Neural cell (in vitro differentiated cells): ENCODE results near the gene FADS1. TPM values are rescaled to one million over a fixed set of nuclear protein-coding genes. Genes with fewer than 3 reads are reported as not detected.

Source experiments
- H2AFZ ChIP-seq: fragments of 200-600, 300-800 bp; sonication (generic), shearing (Covaris generic); 2 replicates; pipeline ENCODE4 v1.6.0; 2014; ENCODE audit warnings: low read depth, mild to moderate bottlenecking, antibody characterized with exemption, low read length, moderate library complexity
- H3F3A ChIP-seq: fragments of 200-600 bp; shearing (Covaris generic); 2 replicates; pipeline ENCODE4 v1.6.1; 2016; ENCODE audit warnings: mild to moderate bottlenecking, moderate library complexity, mixed read lengths, antibody characterized with exemption, low read length; ENCODE audit not compliant: insufficient read depth, poor library complexity, severe bottlenecking
- H3K27ac ChIP-seq: fragments of 200-600, 300-800 bp; sonication (generic), shearing (Covaris generic); 2 replicates; pipeline ENCODE4 v1.5.1; 2014; ENCODE audit warnings: mild to moderate bottlenecking, low read length, moderate library complexity
- H3K27me3 ChIP-seq: fragments of 300-800, 200-600 bp; sonication (generic), shearing (Covaris generic); 2 replicates; pipeline ENCODE4 v1.6.0; 2014; ENCODE audit warnings: mild to moderate bottlenecking, low read depth, low read length, moderate library complexity; ENCODE audit not compliant: insufficient read depth
- H3K36me3 ChIP-seq: fragments of 300-800, 200-600 bp; sonication (generic), shearing (Covaris generic); 2 replicates; pipeline ENCODE4 v1.5.1; 2014; ENCODE audit warnings: mild to moderate bottlenecking, antibody characterized with exemption, low read length, moderate library complexity; ENCODE audit not compliant: insufficient read depth
- H3K4me2 ChIP-seq: fragments of 300-800, 200-600 bp; sonication (generic), shearing (Covaris generic); 2 replicates; pipeline ENCODE4 v1.6.0; 2014; ENCODE audit warnings: mild to moderate bottlenecking, low read length
- H3K4me3 ChIP-seq: fragments of 300-800, 200-600 bp; sonication (generic), shearing (Covaris generic); 2 replicates; pipeline ENCODE4 v1.5.1; 2014; ENCODE audit warnings: mild to moderate bottlenecking, low read length, moderate library complexity
- H3K79me2 ChIP-seq: fragments of 200-600 bp; shearing (Covaris generic); replicated peaks from 2 replicates; pipeline ENCODE4 v1.6.0; 2014; ENCODE audit warnings: mild to moderate bottlenecking, low read length, moderate library complexity; ENCODE audit not compliant: insufficient read depth
- H3K9ac ChIP-seq: fragments of 300-800, 200-600 bp; sonication (generic), shearing (Covaris generic); 2 replicates; pipeline ENCODE4 v1.6.1; 2016; ENCODE audit warnings: mild to moderate bottlenecking, low read length, mixed read lengths
- H3K9me2 ChIP-seq: fragments of 200-600 bp; shearing (Covaris generic); 2 replicates; pipeline ENCODE4 v1.6.1; 2016; ENCODE audit warnings: mild to moderate bottlenecking, low read length, mixed read lengths; ENCODE audit not compliant: insufficient read depth
- H3K9me3 ChIP-seq: fragments of 200-600, 300-800 bp; sonication (generic), shearing (Covaris generic); 2 replicates; pipeline ENCODE4 v1.6.1; 2016; ENCODE audit warnings: mild to moderate bottlenecking, mixed run types, low read length, moderate library complexity, mixed read lengths
- H4K20me1 ChIP-seq: fragments of 200-600 bp; shearing (Covaris generic); 2 replicates; pipeline ENCODE4 v1.6.1; 2016; ENCODE audit warnings: mild to moderate bottlenecking, mixed run types; ENCODE audit not compliant: insufficient read depth
- CTCF ChIP-seq: fragments of 450-650 bp; IDR thresholded peaks from 2 replicates; pipeline ENCODE4 v1.5.1; 2014; ENCODE audit warnings: antibody characterized with exemption, mild to moderate bottlenecking, moderate library complexity; ENCODE audit not compliant: poor library complexity, severe bottlenecking
- EP300 ChIP-seq: fragments of 450-650 bp; conservative IDR thresholded peaks from 2 replicates; pipeline ENCODE4 v1.6.1; 2014; ENCODE audit warnings: antibody characterized with exemption, mild to moderate bottlenecking, moderate library complexity; ENCODE audit not compliant: poor library complexity, severe bottlenecking
- EZH2 ChIP-seq: fragments of 200-600, 300-800 bp; shearing (Covaris generic), sonication (generic); IDR thresholded peaks from 2 replicates; pipeline ENCODE4 v1.6.1; 2014; ENCODE audit warnings: antibody characterized with exemption, low read length, borderline replicate concordance, mild to moderate bottlenecking; ENCODE audit not compliant: insufficient read depth, poor library complexity, severe bottlenecking
- MXI1 ChIP-seq: fragments of 450-650 bp; conservative IDR thresholded peaks from 2 replicates; pipeline ENCODE4 v1.6.1; 2014; ENCODE audit warnings: antibody characterized with exemption, mild to moderate bottlenecking; ENCODE audit not compliant: poor library complexity, severe bottlenecking
- POLR2AphosphoS5 ChIP-seq: IDR thresholded peaks from 2 replicates; pipeline ENCODE4 v1.6.1; 2012
- RAD21 ChIP-seq: fragments of 450-650 bp; conservative IDR thresholded peaks from 2 replicates; pipeline ENCODE4 v1.6.1; 2014; ENCODE audit warnings: antibody characterized with exemption, mild to moderate bottlenecking, moderate library complexity
- REST ChIP-seq: IDR thresholded peaks from 2 replicates; pipeline ENCODE4 v1.6.1; 2012; ENCODE audit warnings: borderline replicate concordance
- SMC3 ChIP-seq: fragments of 450-650 bp; conservative IDR thresholded peaks from 2 replicates; pipeline ENCODE4 v1.6.1; 2014; ENCODE audit warnings: antibody characterized with exemption, mild to moderate bottlenecking, moderate library complexity; ENCODE audit not compliant: poor library complexity
- TAF1 ChIP-seq: IDR thresholded peaks from 2 replicates; pipeline ENCODE4 v1.6.1; 2012; ENCODE audit warnings: low read depth
- polyA plus RNA-seq: library from polyadenylated mRNA; depleted of rRNA; stranded (reverse); fragments of >200 nt; gene quantifications from 2 replicates; pipeline ENCODE4 v1.2.3, GENCODE V29; 2014

The FADS1 gene
- polyA plus RNA-seq, 1 donor from 2014 or later: 102 TPM

- Histone ChIP-seq H3K9me3 (no peaks in the 10 kb centered on the region), H4K20me1 (peaks cover 4% of the 10 kb centered on the region), H3K4me2 (no peak overlapping the region), H3K4me3 (no peak overlapping the region), H3K9me2 (no peaks in the 10 kb centered on the region), H3K27me3 (no peaks in the 10 kb centered on the region), H3F3A (no peaks in the 10 kb centered on the region), H3K27ac (no peak overlapping the region), H3K79me2 (peaks cover 33% of the 10 kb centered on the region), H2AFZ (no peak overlapping the region), H3K9ac (no peak overlapping the region), H3K36me3 (peaks cover 20% of the 10 kb centered on the region)
- TF ChIP-seq CTCF: no peak
- no peak for TF ChIP-seq EZH2
- TF ChIP-seq SMC3: no peak
- no peak for TF ChIP-seq EP300
- TF ChIP-seq MXI1: no peak
- no peak for TF ChIP-seq REST
- no peak for TF ChIP-seq RAD21
- TF ChIP-seq TAF1: no peak
- no peak for TF ChIP-seq POLR2AphosphoS5
Measured at GRCh38 chr11:61840371-61840770, 23.6 kb upstream of the FADS1 start.

- Histone ChIP-seq H3F3A (no peaks in the 10 kb centered on the region), H3K27ac (no peak overlapping the region), H4K20me1 (peaks cover 4% of the 10 kb centered on the region), H3K9me3 (no peaks in the 10 kb centered on the region), H3K27me3 (no peaks in the 10 kb centered on the region), H3K9ac (no peak overlapping the region), H2AFZ (no peak overlapping the region), H3K4me3 (no peak overlapping the region), H3K36me3 (peaks cover 20% of the 10 kb centered on the region), H3K4me2 (no peak overlapping the region), H3K9me2 (no peaks in the 10 kb centered on the region), H3K79me2 (peaks cover 38% of the 10 kb centered on the region)
- TF ChIP-seq EP300: no peak
- TF ChIP-seq RAD21: no peak
- no peak for TF ChIP-seq TAF1
- TF ChIP-seq EZH2: no peak
- TF ChIP-seq CTCF: no peak
Measured at GRCh38 chr11:61839742-61840141, 22.9 kb upstream of the FADS1 start.
